Measurements from ENCODE around the gene BIVM.

BIVM gene

DNA sequence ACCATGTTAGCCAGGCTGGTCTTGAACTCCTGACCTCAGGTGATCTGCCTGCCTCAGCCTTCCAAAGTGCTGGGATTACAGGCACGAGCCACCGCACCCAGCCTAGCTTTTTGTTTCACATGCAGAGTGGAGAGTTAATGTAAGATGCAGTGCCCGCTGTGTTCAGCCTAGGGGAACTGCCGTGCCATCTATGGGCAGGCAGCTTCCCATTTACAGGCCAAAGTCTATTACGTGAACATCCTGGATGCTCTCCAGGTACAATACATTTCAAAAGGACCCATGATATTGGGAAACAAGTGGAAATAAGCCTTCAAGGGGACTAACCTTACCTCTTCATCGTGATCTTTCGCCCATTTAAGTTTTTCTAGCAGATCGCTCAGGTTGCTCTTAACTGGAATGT is 10.2 kb upstream of the BIVM start (continued):
- TF ChIP-seq, protein P1, sequence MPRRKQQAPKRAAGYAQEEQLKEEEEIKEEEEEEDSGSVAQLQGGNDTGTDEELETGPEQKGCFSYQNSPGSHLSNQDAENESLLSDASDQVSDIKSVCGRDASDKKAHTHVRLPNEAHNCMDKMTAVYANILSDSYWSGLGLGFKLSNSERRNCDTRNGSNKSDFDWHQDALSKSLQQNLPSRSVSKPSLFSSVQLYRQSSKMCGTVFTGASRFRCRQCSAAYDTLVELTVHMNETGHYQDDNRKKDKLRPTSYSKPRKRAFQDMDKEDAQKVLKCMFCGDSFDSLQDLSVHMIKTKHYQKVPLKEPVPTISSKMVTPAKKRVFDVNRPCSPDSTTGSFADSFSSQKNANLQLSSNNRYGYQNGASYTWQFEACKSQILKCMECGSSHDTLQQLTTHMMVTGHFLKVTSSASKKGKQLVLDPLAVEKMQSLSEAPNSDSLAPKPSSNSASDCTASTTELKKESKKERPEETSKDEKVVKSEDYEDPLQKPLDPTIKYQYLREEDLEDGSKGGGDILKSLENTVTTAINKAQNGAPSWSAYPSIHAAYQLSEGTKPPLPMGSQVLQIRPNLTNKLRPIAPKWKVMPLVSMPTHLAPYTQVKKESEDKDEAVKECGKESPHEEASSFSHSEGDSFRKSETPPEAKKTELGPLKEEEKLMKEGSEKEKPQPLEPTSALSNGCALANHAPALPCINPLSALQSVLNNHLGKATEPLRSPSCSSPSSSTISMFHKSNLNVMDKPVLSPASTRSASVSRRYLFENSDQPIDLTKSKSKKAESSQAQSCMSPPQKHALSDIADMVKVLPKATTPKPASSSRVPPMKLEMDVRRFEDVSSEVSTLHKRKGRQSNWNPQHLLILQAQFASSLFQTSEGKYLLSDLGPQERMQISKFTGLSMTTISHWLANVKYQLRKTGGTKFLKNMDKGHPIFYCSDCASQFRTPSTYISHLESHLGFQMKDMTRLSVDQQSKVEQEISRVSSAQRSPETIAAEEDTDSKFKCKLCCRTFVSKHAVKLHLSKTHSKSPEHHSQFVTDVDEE (CRISPR knock-in tag; IDR thresholded peaks at IDR 0.05): no peak
- TF ChIP-seq BACH2 (CRISPR knock-in tag; IDR thresholded peaks at IDR 0.05; ENCODE audit: borderline replicate concordance) (no peak), ZNF565 (CRISPR knock-in tag; conservative IDR thresholded peaks at IDR 0.05; ENCODE audit: low read depth) (no peak), PPARA (CRISPR knock-in tag; IDR thresholded peaks at IDR 0.05; ENCODE audit: borderline replicate concordance) (no peak), CSDC2 (CRISPR knock-in tag; IDR thresholded peaks at IDR 0.05) (no peak), OSR1 (CRISPR knock-in tag; IDR thresholded peaks at IDR 0.05) (no peak)

DNA sequence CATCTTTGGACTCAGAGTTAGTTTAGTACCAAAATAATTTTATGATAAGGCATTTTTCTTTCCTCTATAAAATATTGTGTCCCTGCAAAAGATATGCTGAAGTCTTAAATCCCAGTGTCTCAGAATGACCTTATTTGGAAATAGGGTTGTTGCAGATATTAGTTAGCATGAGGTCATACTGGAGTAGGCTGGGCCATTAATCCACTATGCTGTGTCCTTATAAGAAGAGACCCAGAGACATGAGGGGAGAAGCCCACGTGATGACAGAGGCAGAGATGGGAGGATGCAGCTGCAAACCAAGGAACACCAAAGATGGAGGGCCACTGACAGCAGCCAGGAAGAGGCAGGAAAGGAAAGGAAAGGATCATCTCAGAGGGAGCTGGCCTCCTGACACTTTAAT is 6.5 kb upstream of the BIVM start:
- ATAC-seq: no peak
- no peak for TF ChIP-seq ARNTL (CRISPR knock-in tag; IDR thresholded peaks at IDR 0.05; ENCODE audit: borderline replicate concordance, low read depth)

DNA sequence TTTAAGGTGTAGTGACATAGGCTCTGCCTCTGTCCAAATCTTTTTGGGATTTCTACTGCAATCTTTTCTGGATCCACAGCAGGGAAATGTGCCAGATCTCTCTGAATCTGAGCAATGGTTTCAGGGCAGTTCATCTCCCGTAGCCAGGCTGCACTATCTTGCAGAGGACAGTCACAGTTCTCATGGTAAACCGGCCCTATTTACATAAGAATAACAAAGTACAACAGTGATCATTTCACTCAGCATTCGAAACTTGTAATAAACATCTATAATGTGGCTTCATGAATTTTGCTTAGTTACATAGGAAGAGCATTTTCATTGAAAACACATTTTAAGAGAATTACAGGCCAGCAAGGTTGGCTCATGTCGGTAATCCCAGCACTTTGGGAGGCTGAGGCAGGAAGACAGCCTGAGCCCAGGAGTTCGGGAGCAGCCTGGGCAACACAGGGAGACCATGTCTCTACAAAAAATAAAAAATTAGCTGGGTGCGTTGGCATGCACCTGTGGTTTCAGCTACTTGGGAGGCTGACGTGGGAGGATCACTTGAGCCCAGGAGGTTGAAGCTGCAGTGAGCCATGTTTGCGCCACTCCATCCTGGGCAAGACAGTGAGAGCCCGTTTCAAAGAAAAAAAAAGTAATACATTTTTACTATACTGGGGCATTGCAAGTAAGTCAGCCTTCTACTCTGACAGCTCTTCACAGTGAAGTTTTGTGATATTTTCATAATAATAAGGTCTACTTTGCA is 5.1 kb upstream of the BIVM start:
- no peak for ATAC-seq
- no peak for TF ChIP-seq BACH2 (CRISPR knock-in tag; IDR thresholded peaks at IDR 0.05; ENCODE audit: borderline replicate concordance)

DNA sequence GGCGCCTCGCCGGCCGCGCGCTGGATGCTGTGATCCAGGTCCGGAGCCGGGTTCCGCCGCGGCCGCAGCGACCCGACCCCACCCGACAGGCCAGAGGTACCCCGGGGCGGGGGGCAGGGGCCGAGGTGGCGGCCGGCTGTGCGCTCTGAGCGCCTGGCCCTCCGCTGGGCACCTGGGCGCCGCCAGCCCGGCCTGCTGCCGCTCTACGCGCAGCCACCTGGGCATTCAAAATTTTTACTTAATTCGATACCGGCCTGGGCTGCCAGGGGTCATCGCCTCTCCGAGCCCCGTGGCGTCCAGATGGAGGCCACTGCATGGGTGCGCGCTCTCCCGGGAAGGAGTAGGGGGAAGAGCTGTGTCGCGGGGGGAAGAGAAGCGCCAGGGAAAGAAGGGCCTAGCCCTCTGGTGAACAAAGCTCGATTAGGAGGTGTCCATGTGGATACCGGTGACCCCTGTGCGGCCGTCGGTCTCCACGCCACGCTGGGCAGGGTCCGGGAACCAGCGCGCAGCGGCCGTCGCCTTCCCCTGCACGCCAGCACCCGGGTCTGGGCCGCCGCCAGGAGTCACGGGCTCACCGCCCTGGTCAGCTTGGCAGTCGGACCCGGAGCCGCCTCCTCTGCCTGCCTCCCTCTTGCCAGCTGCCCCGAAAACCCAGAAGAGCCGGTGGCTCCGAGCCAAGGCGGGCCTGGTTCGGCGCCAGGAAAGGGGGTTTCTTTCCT is 666 bp downstream of the BIVM start:
- peak; percentile 31 for ATAC-seq
- TF ChIP-seq ZC3H10 (CRISPR knock-in tag; IDR thresholded peaks at IDR 0.05) (no peak), PPARA (CRISPR knock-in tag; IDR thresholded peaks at IDR 0.05; ENCODE audit: borderline replicate concordance) (no peak), ZFP30 (CRISPR knock-in tag; IDR thresholded peaks at IDR 0.05) (no peak), ESRRG (CRISPR knock-in tag; IDR thresholded peaks at IDR 0.05) (no peak), BACH2 (CRISPR knock-in tag; IDR thresholded peaks at IDR 0.05; ENCODE audit: borderline replicate concordance) (no peak), TOX (CRISPR knock-in tag; IDR thresholded peaks at IDR 0.05; ENCODE audit: borderline replicate concordance) (no peak), ZNF565 (CRISPR knock-in tag; conservative IDR thresholded peaks at IDR 0.05; ENCODE audit: low read depth) (no peak), ZNF8 (CRISPR knock-in tag; IDR thresholded peaks at IDR 0.05) (no peak), ZNF70 (CRISPR knock-in tag; IDR thresholded peaks at IDR 0.05) (no peak; the same call in 1 of the 2 replicates), SNAI2 (CRISPR knock-in tag; IDR thresholded peaks at IDR 0.05) (no peak), TCF4 (CRISPR knock-in tag; IDR thresholded peaks at IDR 0.05; ENCODE audit: borderline replicate concordance) (no peak; the same call in 1 of the 2 replicates), RARB (CRISPR knock-in tag; IDR thresholded peaks at IDR 0.05) (no peak), CSDC2 (CRISPR knock-in tag; IDR thresholded peaks at IDR 0.05) (no peak)
- TF ChIP-seq, protein P1 (CRISPR knock-in tag; IDR thresholded peaks at IDR 0.05): no peak
- TF ChIP-seq, protein P2, sequence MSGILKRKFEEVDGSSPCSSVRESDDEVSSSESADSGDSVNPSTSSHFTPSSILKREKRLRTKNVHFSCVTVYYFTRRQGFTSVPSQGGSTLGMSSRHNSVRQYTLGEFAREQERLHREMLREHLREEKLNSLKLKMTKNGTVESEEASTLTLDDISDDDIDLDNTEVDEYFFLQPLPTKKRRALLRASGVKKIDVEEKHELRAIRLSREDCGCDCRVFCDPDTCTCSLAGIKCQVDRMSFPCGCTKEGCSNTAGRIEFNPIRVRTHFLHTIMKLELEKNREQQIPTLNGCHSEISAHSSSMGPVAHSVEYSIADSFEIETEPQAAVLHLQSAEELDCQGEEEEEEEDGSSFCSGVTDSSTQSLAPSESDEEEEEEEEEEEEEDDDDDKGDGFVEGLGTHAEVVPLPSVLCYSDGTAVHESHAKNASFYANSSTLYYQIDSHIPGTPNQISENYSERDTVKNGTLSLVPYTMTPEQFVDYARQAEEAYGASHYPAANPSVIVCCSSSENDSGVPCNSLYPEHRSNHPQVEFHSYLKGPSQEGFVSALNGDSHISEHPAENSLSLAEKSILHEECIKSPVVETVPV (CRISPR knock-in tag; IDR thresholded peaks at IDR 0.05): no peak
- TF ChIP-seq, protein P3, sequence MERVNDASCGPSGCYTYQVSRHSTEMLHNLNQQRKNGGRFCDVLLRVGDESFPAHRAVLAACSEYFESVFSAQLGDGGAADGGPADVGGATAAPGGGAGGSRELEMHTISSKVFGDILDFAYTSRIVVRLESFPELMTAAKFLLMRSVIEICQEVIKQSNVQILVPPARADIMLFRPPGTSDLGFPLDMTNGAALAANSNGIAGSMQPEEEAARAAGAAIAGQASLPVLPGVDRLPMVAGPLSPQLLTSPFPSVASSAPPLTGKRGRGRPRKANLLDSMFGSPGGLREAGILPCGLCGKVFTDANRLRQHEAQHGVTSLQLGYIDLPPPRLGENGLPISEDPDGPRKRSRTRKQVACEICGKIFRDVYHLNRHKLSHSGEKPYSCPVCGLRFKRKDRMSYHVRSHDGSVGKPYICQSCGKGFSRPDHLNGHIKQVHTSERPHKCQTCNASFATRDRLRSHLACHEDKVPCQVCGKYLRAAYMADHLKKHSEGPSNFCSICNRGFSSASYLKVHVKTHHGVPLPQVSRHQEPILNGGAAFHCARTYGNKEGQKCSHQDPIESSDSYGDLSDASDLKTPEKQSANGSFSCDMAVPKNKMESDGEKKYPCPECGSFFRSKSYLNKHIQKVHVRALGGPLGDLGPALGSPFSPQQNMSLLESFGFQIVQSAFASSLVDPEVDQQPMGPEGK (CRISPR knock-in tag; IDR thresholded peaks at IDR 0.05; ENCODE audit: borderline replicate concordance): no peak

Data from SK-N-SH treated with all-trans-retinoic acid at 6 μM for 48 hours (cell line).